ENCODE results near the gene TBC1D22A. TPM values are rescaled to one million over a fixed set of nuclear protein-coding genes. Genes with fewer than 3 reads are reported as not detected.

The TBC1D22A gene
- total RNA-seq, 1 experiment from 2014 or later: 26.0 TPM

DNA sequence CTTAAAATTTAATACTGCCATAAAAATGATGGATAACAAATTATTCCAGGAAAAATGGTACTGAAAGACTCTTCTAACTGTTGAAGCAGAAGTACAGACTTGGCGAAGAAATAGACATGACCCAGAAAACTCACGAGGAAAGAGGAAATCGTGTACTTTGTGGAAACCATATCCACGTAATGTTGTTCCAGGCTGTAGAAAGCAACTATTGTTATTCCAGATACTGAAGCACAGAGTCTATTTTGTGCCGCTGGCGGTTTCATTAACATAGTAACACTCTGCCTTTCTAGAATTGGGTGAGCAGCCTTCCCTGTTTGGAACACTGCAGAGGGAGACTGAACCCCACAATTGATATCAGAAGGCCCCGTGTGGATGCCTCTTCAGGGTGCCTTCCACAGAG is 310.6 kb downstream of the TBC1D22A start:
- H3K27me3 Mint-ChIP-seq (ENCODE audit: insufficient read depth, unreplicated experiment): no peaks in the 10 kb centered on the region
- ChIA-PET CTCF (interaction anchor here (0.6 kb wide), 1 partner anchor 46 kb away, joined by 3 read pairs; no protein-coding TSS in a partner anchor), POLR2A (no interaction called here)
- peaks cover 10% of the 10 kb centered on the region for H3K36me3 Mint-ChIP-seq (ENCODE audit: insufficient read depth, unreplicated experiment)
- no peak overlapping the region for H3K27ac Mint-ChIP-seq (ENCODE audit: low read depth, unreplicated experiment)
- H3K9me3 Mint-ChIP-seq (ENCODE audit: unreplicated experiment): peaks cover 6% of the 10 kb centered on the region
- DNase-seq (ENCODE audit: unreplicated experiment): no peak
- TF ChIP-seq, protein P1, sequence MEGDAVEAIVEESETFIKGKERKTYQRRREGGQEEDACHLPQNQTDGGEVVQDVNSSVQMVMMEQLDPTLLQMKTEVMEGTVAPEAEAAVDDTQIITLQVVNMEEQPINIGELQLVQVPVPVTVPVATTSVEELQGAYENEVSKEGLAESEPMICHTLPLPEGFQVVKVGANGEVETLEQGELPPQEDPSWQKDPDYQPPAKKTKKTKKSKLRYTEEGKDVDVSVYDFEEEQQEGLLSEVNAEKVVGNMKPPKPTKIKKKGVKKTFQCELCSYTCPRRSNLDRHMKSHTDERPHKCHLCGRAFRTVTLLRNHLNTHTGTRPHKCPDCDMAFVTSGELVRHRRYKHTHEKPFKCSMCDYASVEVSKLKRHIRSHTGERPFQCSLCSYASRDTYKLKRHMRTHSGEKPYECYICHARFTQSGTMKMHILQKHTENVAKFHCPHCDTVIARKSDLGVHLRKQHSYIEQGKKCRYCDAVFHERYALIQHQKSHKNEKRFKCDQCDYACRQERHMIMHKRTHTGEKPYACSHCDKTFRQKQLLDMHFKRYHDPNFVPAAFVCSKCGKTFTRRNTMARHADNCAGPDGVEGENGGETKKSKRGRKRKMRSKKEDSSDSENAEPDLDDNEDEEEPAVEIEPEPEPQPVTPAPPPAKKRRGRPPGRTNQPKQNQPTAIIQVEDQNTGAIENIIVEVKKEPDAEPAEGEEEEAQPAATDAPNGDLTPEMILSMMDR (IDR thresholded peaks at IDR 0.05; ENCODE audit: unreplicated experiment): no peak
- intact Hi-C loops (cut with micrococcal nuclease): no loop called here
- H3K4me1 Mint-ChIP-seq (ENCODE audit: insufficient read depth, unreplicated experiment): no peaks in the 10 kb centered on the region
- H3K4me3 Mint-ChIP-seq (ENCODE audit: unreplicated experiment): no peak overlapping the region
- no TSS peak for BruUV-seq (replicated peaks)

DNA sequence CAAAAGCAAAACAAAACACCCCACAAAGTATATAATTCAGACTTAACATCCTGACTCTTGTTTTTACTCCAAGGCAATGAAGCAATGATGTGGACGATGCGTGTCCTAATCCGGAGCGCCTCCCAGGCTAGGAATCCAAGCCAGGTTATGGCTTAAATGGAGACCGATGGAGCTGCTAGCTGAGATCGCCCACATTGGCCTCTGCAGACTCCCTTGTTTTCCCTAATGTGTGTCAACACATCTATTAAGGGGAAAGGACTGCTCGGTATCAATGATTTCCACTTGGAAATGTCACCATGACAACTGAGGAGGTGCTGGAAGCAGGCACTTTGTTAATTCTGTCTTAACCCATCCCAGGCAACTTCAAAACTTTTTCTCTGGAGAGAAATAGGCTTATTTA is 311.7 kb downstream of the TBC1D22A start:
- no peak overlapping the region for H3K4me3 Mint-ChIP-seq (ENCODE audit: unreplicated experiment)
- intact Hi-C loops (cut with micrococcal nuclease): no loop called here
- no peaks in the 10 kb centered on the region for H3K27me3 Mint-ChIP-seq (ENCODE audit: insufficient read depth, unreplicated experiment)
- H3K36me3 Mint-ChIP-seq (ENCODE audit: insufficient read depth, unreplicated experiment): peaks cover 11% of the 10 kb centered on the region
- peaks cover 12% of the 10 kb centered on the region for H3K9me3 Mint-ChIP-seq (ENCODE audit: unreplicated experiment)
- POLR2A ChIA-PET: no interaction called here
- H3K27ac Mint-ChIP-seq (ENCODE audit: low read depth, unreplicated experiment): no peak overlapping the region
- DNase-seq (ENCODE audit: unreplicated experiment): no peak
- CTCF ChIA-PET: interaction anchor here (0.6 kb wide), 1 partner anchor 55 kb away, joined by 3 read pairs; no protein-coding TSS in a partner anchor
- H3K4me1 Mint-ChIP-seq (ENCODE audit: insufficient read depth, unreplicated experiment): no peaks in the 10 kb centered on the region
- BruUV-seq (replicated peaks): no TSS peak
- TF ChIP-seq, protein P1 (IDR thresholded peaks at IDR 0.05; ENCODE audit: unreplicated experiment): no peak

DNA sequence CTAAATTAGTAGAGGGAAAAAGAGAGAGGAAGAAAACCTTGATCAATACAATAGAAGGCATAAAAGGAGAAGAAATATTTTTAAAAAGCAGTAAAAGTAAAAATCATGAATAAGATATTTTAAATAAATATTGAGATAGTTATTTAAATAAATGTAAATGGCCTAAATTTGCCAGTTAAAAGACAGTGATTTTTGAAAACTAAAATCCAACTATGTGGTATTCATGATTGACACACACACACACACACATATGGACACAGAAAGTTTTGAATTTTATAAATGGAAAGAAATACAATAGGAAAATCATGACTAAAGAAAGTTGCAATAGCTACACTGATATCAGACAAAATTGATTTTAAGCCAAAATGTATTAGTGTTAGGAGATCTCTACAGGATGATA is 313.1 kb downstream of the TBC1D22A start:
- no peaks in the 10 kb centered on the region for H3K27me3 Mint-ChIP-seq (ENCODE audit: insufficient read depth, unreplicated experiment)
- POLR2A ChIA-PET: interaction anchor here (0.6 kb wide), 1 partner anchor 19 kb away, joined by 3 read pairs; no protein-coding TSS in a partner anchor
- H3K27ac Mint-ChIP-seq (ENCODE audit: low read depth, unreplicated experiment): no peak overlapping the region
- no TSS peak for BruUV-seq (replicated peaks)
- DNase-seq (ENCODE audit: unreplicated experiment): no peak
- H3K4me1 Mint-ChIP-seq (ENCODE audit: insufficient read depth, unreplicated experiment): no peaks in the 10 kb centered on the region
- intact Hi-C loops (cut with micrococcal nuclease): no loop called here
- peaks cover 11% of the 10 kb centered on the region for H3K36me3 Mint-ChIP-seq (ENCODE audit: insufficient read depth, unreplicated experiment)
- CTCF ChIA-PET: no interaction called here
- TF ChIP-seq, protein P1 (IDR thresholded peaks at IDR 0.05; ENCODE audit: unreplicated experiment): no peak
- peaks cover 25% of the 10 kb centered on the region for H3K9me3 Mint-ChIP-seq (ENCODE audit: unreplicated experiment)
- no peak overlapping the region for H3K4me3 Mint-ChIP-seq (ENCODE audit: unreplicated experiment)

DNA sequence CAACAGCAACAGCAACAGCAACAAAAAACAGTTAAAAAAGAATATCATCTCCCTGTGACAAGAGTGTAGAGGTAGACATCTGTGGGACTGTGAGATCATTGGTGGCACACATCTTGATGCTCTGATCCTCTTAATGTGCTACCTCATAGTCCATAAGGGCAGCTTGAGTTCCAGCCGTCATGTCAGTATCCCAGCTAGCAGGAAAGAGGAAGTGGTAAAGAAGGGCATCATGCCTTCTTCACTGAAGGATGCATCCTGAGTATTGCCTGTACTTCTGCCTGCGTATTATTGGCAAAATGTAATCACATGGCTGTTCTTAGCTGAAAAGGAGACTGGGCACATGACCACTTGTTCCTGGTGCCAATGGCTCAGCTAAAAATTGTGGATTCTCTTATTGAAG is 314.3 kb downstream of the TBC1D22A start:
- POLR2A ChIA-PET: no interaction called here
- no peak overlapping the region for H3K27ac Mint-ChIP-seq (ENCODE audit: low read depth, unreplicated experiment)
- no peaks in the 10 kb centered on the region for H3K27me3 Mint-ChIP-seq (ENCODE audit: insufficient read depth, unreplicated experiment)
- no peak overlapping the region for H3K4me3 Mint-ChIP-seq (ENCODE audit: unreplicated experiment)
- H3K9me3 Mint-ChIP-seq (ENCODE audit: unreplicated experiment): peaks cover 29% of the 10 kb centered on the region
- no peak for DNase-seq (ENCODE audit: unreplicated experiment)
- CTCF ChIA-PET: no interaction called here
- no peaks in the 10 kb centered on the region for H3K4me1 Mint-ChIP-seq (ENCODE audit: insufficient read depth, unreplicated experiment)
- BruUV-seq (replicated peaks): no TSS peak
- peaks cover 11% of the 10 kb centered on the region for H3K36me3 Mint-ChIP-seq (ENCODE audit: insufficient read depth, unreplicated experiment)
- TF ChIP-seq, protein P1 (IDR thresholded peaks at IDR 0.05; ENCODE audit: unreplicated experiment): no peak
- intact Hi-C loops (cut with micrococcal nuclease): no loop called here
